H1 (cell line): Measurements from ENCODE around the gene MAPK8IP3. TPM values are rescaled to one million over a fixed set of nuclear protein-coding genes. Genes with fewer than 3 reads are reported as not detected.

Experiments
- CTCF ChIA-PET: fragments of 300-600 bp; sonication (Branson Sonifier 250); formaldehyde crosslinking; loops from one replicate; lab custom pipeline; 2021; ENCODE audit not compliant: partially characterized antibody; lab: Charles Lee
- POLR2A ChIA-PET: fragments of 300-600 bp; sonication (Branson Sonifier 250); formaldehyde crosslinking; loops from one replicate; lab custom pipeline; 2021; ENCODE audit warnings: inconsistent platforms; ENCODE audit not compliant: partially characterized antibody; lab: Charles Lee
- DNase-seq, 2 experiments: peaks; one replicate each; pipeline versions ENCODE4 v3.0.0 to v3.0.0-alpha.2; 2010 to 2022; ENCODE audit warnings: low spot score in 2 of 2, low read depth in 1 of 2, mixed read lengths in 1 of 2
- FAIRE-seq: peaks from 2 replicates; lab custom pipeline; 2011; peaks lifted over from hg19 to GRCh38; lab: Jason Lieb, UNC
- H2AFZ ChIP-seq: 2 replicates; pipeline ENCODE4 v1.8.1; 2012; ENCODE audit warnings: low read length, inconsistent platforms
- H2AK5ac ChIP-seq: 2 replicates; pipeline ENCODE4 v1.6.1; 2013; ENCODE audit warnings: low read depth, low read length
- H2BK120ac ChIP-seq: replicated peaks from 2 replicates; pipeline ENCODE3; 2013; ENCODE audit warnings: low read depth, low read length, inconsistent platforms
- H2BK12ac ChIP-seq: 2 replicates; pipeline ENCODE4 v1.6.1; 2013; ENCODE audit warnings: low read depth, low read length
- H2BK15ac ChIP-seq: 2 replicates; pipeline ENCODE4 v1.6.1; 2013; ENCODE audit warnings: low read length
- H2BK20ac ChIP-seq: 2 replicates; pipeline ENCODE4 v1.6.1; 2013; ENCODE audit warnings: low read length
- H2BK5ac ChIP-seq: 2 replicates; pipeline ENCODE4 v1.6.1; 2013; ENCODE audit warnings: low read depth, low read length
- H3K14ac ChIP-seq: 2 replicates; pipeline ENCODE4 v1.6.1; 2013; ENCODE audit warnings: inconsistent platforms; ENCODE audit not compliant: insufficient read length
- H3K18ac ChIP-seq: 2 replicates; pipeline ENCODE4 v1.6.1; 2013; ENCODE audit warnings: low read length; ENCODE audit errors: extremely low read depth
- H3K23ac ChIP-seq: 2 replicates; pipeline ENCODE4 v1.6.1; 2013; ENCODE audit warnings: inconsistent platforms; ENCODE audit not compliant: insufficient read length
- H3K23me2 ChIP-seq: 2 replicates; pipeline ENCODE4 v1.6.1; 2013; ENCODE audit warnings: low read depth, low read length
- H3K27ac ChIP-seq: 2 replicates; pipeline ENCODE4 v1.6.1; 2011; ENCODE audit warnings: low read depth, low read length, inconsistent platforms
- H3K27me3 ChIP-seq, 4 experiments: replicated peaks in 1 of 4; 1 replicate in 1 of 4; 2 replicates in 3 of 4; pipeline versions ENCODE4 v1.6.1 to v1.8.1; 2011 to 2013; ENCODE audit warnings: low read length in 3 of 4, mild to moderate bottlenecking in 3 of 4, inconsistent platforms in 2 of 4, mixed read lengths in 2 of 4, moderate library complexity in 1 of 4; ENCODE audit not compliant: control insufficient read depth in 3 of 4, insufficient read depth in 3 of 4; ENCODE audit errors: extremely low read depth in 1 of 4
- H3K36me3 ChIP-seq, 4 experiments: 2 replicates each; pipeline versions ENCODE4 v1.6.1 to v1.8.1; 2011 to 2013; ENCODE audit warnings: mild to moderate bottlenecking in 4 of 4, low read length in 3 of 4, moderate library complexity in 2 of 4, control low read depth in 1 of 4, inconsistent platforms in 1 of 4; ENCODE audit not compliant: insufficient read depth in 4 of 4, control insufficient read depth in 2 of 4
- H3K4ac ChIP-seq: replicated peaks from 2 replicates; pipeline ENCODE3; 2013; ENCODE audit warnings: low read length, low read depth, mixed read lengths, inconsistent platforms; ENCODE audit not compliant: insufficient read length
- H3K4me1 ChIP-seq, 4 experiments: replicated peaks in 1 of 4; 1 replicate in 1 of 4; 2 replicates in 3 of 4; pipeline versions ENCODE4 v1.6.1 to v1.8.1; 2011 to 2013; ENCODE audit warnings: low read length in 3 of 4, inconsistent platforms in 2 of 4, mixed read lengths in 1 of 4; ENCODE audit not compliant: insufficient read depth in 4 of 4, control insufficient read depth in 3 of 4
- H3K4me2 ChIP-seq, 2 experiments: 2 replicates each; pipeline versions ENCODE4 v1.6.1 to v1.8.1; 2011 to 2013; ENCODE audit warnings: low read depth in 2 of 2, low read length in 2 of 2, control low read depth in 1 of 2, inconsistent platforms in 1 of 2, mild to moderate bottlenecking in 1 of 2; ENCODE audit not compliant: insufficient read depth in 1 of 2
- H3K4me3 ChIP-seq, 4 experiments: fragments of 200-600, 300-600 bp in 1 of 4; sonication (generic), shearing (Covaris generic), sonication (Bioruptor Twin) in 1 of 4; 2 replicates each; pipeline versions ENCODE4 v1.5.1 to v1.8.1; 2011 to 2016; ENCODE audit warnings: low read length in 4 of 4, low read depth in 3 of 4, control low read depth in 2 of 4, inconsistent platforms in 2 of 4, mild to moderate bottlenecking in 2 of 4, mixed read lengths in 1 of 4, moderate library complexity in 1 of 4; ENCODE audit not compliant: insufficient read depth in 2 of 4; ENCODE audit errors: extremely low read depth in 1 of 4
- H3K56ac ChIP-seq: replicated peaks from 2 replicates; pipeline ENCODE3; 2013; ENCODE audit warnings: low read depth, mild to moderate bottlenecking, mixed read lengths, low read length, inconsistent platforms; ENCODE audit not compliant: insufficient read length
- H3K79me1 ChIP-seq: 2 replicates; pipeline ENCODE4 v1.6.1; 2013; ENCODE audit warnings: low read depth, low read length, control low read depth
- H3K79me2 ChIP-seq, 2 experiments: 2 replicates each; pipeline versions ENCODE4 v1.6.1 to v1.8.1; 2012 to 2013; ENCODE audit warnings: low read length in 2 of 2, mild to moderate bottlenecking in 2 of 2, inconsistent platforms in 1 of 2; ENCODE audit not compliant: insufficient read depth in 2 of 2, control insufficient read depth in 1 of 2
- H3K9ac ChIP-seq, 4 experiments: replicated peaks in 1 of 4; 1 replicate in 1 of 4; 2 replicates in 3 of 4; pipeline versions ENCODE4 v1.6.1 to v1.8.1; 2011 to 2013; ENCODE audit warnings: low read depth in 3 of 4, low read length in 3 of 4, control low read depth in 2 of 4, mild to moderate bottlenecking in 2 of 4, moderate library complexity in 2 of 4, inconsistent platforms in 1 of 4; ENCODE audit errors: extremely low read depth in 1 of 4
- H3K9me3 ChIP-seq, 2 experiments: 2 replicates each; pipeline versions ENCODE4 v1.6.1 to v1.8.1; 2012 to 2013; ENCODE audit warnings: mild to moderate bottlenecking in 2 of 2, moderate library complexity in 2 of 2, control low read depth in 1 of 2, inconsistent platforms in 1 of 2, low read depth in 1 of 2, low read length in 1 of 2, mixed read lengths in 1 of 2; ENCODE audit not compliant: insufficient read depth in 2 of 2
- H4K20me1 ChIP-seq, 2 experiments: replicated peaks in 1 of 2; 2 replicates each; pipeline versions ENCODE3 to v1.8.1; 2011 to 2013; ENCODE audit warnings: inconsistent platforms in 2 of 2, low read length in 2 of 2, mild to moderate bottlenecking in 1 of 2; ENCODE audit not compliant: insufficient read depth in 2 of 2, control insufficient read depth in 1 of 2
- H4K5ac ChIP-seq: 2 replicates; pipeline ENCODE4 v1.6.1; 2013; ENCODE audit warnings: low read length, low read depth, mixed read lengths, inconsistent platforms; ENCODE audit not compliant: insufficient read length
- H4K8ac ChIP-seq: 2 replicates; pipeline ENCODE4 v1.8.0; 2013; ENCODE audit warnings: mild to moderate bottlenecking, moderate library complexity, low read length, inconsistent platforms; ENCODE audit not compliant: insufficient read depth; ENCODE audit errors: extremely low read depth
- H4K91ac ChIP-seq: replicated peaks from 2 replicates; pipeline ENCODE3; 2013; ENCODE audit warnings: low read length, mixed read lengths, inconsistent platforms; ENCODE audit not compliant: insufficient read length
- EGR1 ChIP-seq: IDR thresholded peaks from 2 replicates; pipeline ENCODE4 v1.6.1; 2011; ENCODE audit warnings: low read depth, low read length, borderline replicate concordance
- EZH2 ChIP-seq: fragments of 200-600 bp; sonication (generic); IDR thresholded peaks from 2 replicates; pipeline ENCODE4 v1.7.1; 2012; ENCODE audit warnings: low read depth, mild to moderate bottlenecking, moderate library complexity, low read length, inconsistent platforms; ENCODE audit not compliant: severe bottlenecking
- GABPA ChIP-seq: IDR thresholded peaks from 2 replicates; pipeline ENCODE4 v1.6.1; 2011; ENCODE audit warnings: mild to moderate bottlenecking, low read length, moderate library complexity, borderline replicate concordance; ENCODE audit not compliant: insufficient read depth
- RFX5 ChIP-seq: IDR thresholded peaks from 2 replicates; pipeline ENCODE4 v1.6.1; 2011; ENCODE audit warnings: low read depth, low read length, improper control_type of control experiment, borderline replicate concordance
- SAP30 ChIP-seq: fragments of 300-600 bp; sonication (generic); IDR thresholded peaks from 2 replicates; pipeline ENCODE4 v1.7.1; 2012; ENCODE audit warnings: low read length, moderate library complexity, mild to moderate bottlenecking, inconsistent platforms; ENCODE audit not compliant: insufficient read depth, insufficient replicate concordance
- TCF12 ChIP-seq: IDR thresholded peaks from 2 replicates; pipeline ENCODE4 v1.6.1; 2011; ENCODE audit warnings: low read depth, mild to moderate bottlenecking, low read length
- WGBS, 2 experiments: shearing (Covaris generic) in 1 of 2; methylation state at CpG; one replicate each; pipeline versions ENCODE4 v1.1.6 to v1.1.7; 2013 to 2015; ENCODE audit warnings: low lambda C conversion rate in 2 of 2, mixed read lengths in 2 of 2, inconsistent platforms in 1 of 2, low coverage in 1 of 2, missing lambda C conversion rate in 1 of 2; ENCODE audit not compliant: insufficient replicate concordance in 2 of 2, insufficient coverage in 1 of 2, insufficient read length in 1 of 2; ENCODE audit errors: extremely low coverage in 1 of 2, missing lambda C conversion rate in 1 of 2; 5-methylcytosine and 5-hydroxymethylcytosine counted together
- polyA plus RNA-seq, 7 experiments: library from polyadenylated mRNA; depleted of rRNA in 3 of 7; stranded (reverse) in 5 of 7; unstranded in 2 of 7; fragments of >200 nt in 5 of 7; fragments of 200-250 nt in 2 of 7; gene quantifications; 1 replicate in 5 of 7; 2 replicates in 1 of 7; 4 replicates in 1 of 7; pipeline versions ENCODE4 v1.2.1 to v1.2.3, GENCODE V29; 2011 to 2013; ENCODE audit warnings: missing spikeins in 2 of 7, mixed read lengths in 2 of 7
- total RNA-seq: library from RNA; stranded (reverse); fragmentation: NEBNext Ultra II Directional; extraction: Animal tissue kit (Norgen Biotek cat#: 25700); gene quantifications from 2 replicates; pipeline ENCODE4 v1.2.1, GENCODE V29; 2021

Gene MAPK8IP3
- total and polyA plus RNA-seq, 2 of the 8 experiments (the other 6 are each of a cell fraction or from before 2014, with no cell fraction given), result 16.9 to 43.4 TPM

DNA sequence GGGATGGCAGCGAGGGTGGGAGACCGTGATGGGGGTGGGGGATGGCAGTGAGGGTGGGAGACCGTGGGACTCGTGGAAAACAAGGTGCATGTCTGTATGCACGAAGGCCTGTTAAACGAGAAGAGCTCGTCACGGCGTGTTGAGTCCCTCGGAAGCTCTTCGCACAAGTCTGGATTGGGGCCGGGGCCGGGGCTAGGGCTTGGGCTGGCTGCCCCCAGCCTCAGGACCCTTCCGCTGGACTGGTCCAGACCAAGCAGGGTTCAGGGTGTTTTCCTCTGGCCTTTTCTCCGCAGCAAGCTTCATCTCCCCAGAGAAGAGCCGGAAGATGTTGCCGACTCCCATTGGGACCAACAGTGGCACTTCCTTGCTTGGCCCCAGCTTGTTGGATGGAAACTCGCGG, 35.6 kb upstream of the MAPK8IP3 start:
- Histone ChIP-seq H3K4ac (no peak overlapping the region), H3K23me2 (no peaks in the 10 kb centered on the region), H3K4me3 (no peak overlapping the region), H2BK5ac (no peak overlapping the region), H3K27me3 (no peaks in the 10 kb centered on the region; a peak in 1 of 7 replicates), H3K18ac (no peak overlapping the region), H3K4me2 (no peak overlapping the region), H2AFZ (no peak overlapping the region), H2BK12ac (no peak overlapping the region), H3K36me3 (peaks cover 25 to 83% (median 58%) of the 10 kb centered on the region in 4 experiments; a peak in 7 of 8 replicates), H3K9me3 (no peaks in the 10 kb centered on the region), H3K4me1 (no peaks in the 10 kb centered on the region), H3K79me2 (no peaks in the 10 kb centered on the region), H4K5ac (no peak overlapping the region), H3K9ac (no peak overlapping the region), H4K91ac (no peak overlapping the region), H2AK5ac (no peak overlapping the region), H2BK120ac (no peak overlapping the region), H3K27ac (no peak overlapping the region), H2BK20ac (no peak overlapping the region), H4K20me1 (peaks cover 5 to 8% of the 10 kb centered on the region in 2 experiments), H3K56ac (no peak overlapping the region), H4K8ac (no peak overlapping the region), H3K79me1 (no peaks in the 10 kb centered on the region; the same call in 1 of the 2 replicates), H3K23ac (no peak overlapping the region), H2BK15ac (no peak overlapping the region), H3K14ac (no peak overlapping the region)
- 93% methylated on average over 14 of the region's 19 CpGs; no CpG with 5 or more reads in 1 of the 2 experiments for WGBS, 2 experiments
- ChIA-PET POLR2A (interaction anchor here (1.3 kb wide), 1 partner anchor 33 kb away, joined by 5 read pairs; no protein-coding TSS in a partner anchor), CTCF (interaction anchor here (1.9 kb wide), 1 partner anchor 53 kb away, joined by 7 read pairs; no protein-coding TSS in a partner anchor)
- FAIRE-seq (no peak), DNase-seq (no peak)
- TF ChIP-seq RFX5 (no peak), SAP30 (no peak), EGR1 (no peak), EZH2 (no peak), GABPA (no peak), TCF12 (no peak)
